IMR-90 (cell line): ENCODE results near the gene CHD2. TPM values are rescaled to one million over a fixed set of nuclear protein-coding genes. Genes with fewer than 3 reads are reported as not detected.

Source experiments
- ATAC-seq: fragments of 200-7000 bp; cut with Tn5 transposase; 2 replicates; pipeline ENCODE4 v1.9.1; 2020; ENCODE audit warnings: low read depth, mild to moderate bottlenecking, moderate library complexity
- BruUV-seq: library from RNA; stranded (reverse); fragments of 400-500 nt; replicated peaks from 2 replicates; lab custom pipeline; 2021; lab: Mats Ljungman, UMichigan
- CTCF ChIA-PET: fragments of 300-600 bp; formaldehyde crosslinking; extraction: SDS; loops from one replicate; lab custom pipeline; 2021; ENCODE audit warnings: antibody characterized with exemption; lab: Yijun Ruan, JAX
- POLR2A ChIA-PET: fragments of 300-600 bp; sonication (Branson Sonifier 250); formaldehyde crosslinking; loops from one replicate; lab custom pipeline; 2022; ENCODE audit warnings: antibody characterized with exemption; ENCODE audit not compliant: unreplicated experiment; lab: Charles Lee
- DNase-seq: peaks from one replicate; pipeline ENCODE4 v3.0.0; 2013
- H2AFZ ChIP-seq: replicated peaks from 2 replicates; pipeline ENCODE3; 2013; ENCODE audit warnings: low read length, mild to moderate bottlenecking; ENCODE audit not compliant: poor library complexity
- H2AK5ac ChIP-seq: 2 replicates; pipeline ENCODE4 v1.6.1; 2013; ENCODE audit warnings: low read depth, low read length, inconsistent platforms
- H2AK9ac ChIP-seq: replicated peaks from 2 replicates; pipeline ENCODE3; 2013; ENCODE audit warnings: mild to moderate bottlenecking, low read depth, low read length, moderate library complexity; ENCODE audit not compliant: poor library complexity
- H2BK120ac ChIP-seq: 2 replicates; pipeline ENCODE4 v1.6.1; 2013; ENCODE audit warnings: low read depth, low read length, inconsistent platforms
- H2BK15ac ChIP-seq: 3 replicates; pipeline ENCODE4 v1.6.1; 2013; ENCODE audit warnings: low read depth, low read length, inconsistent platforms
- H2BK20ac ChIP-seq: 2 replicates; pipeline ENCODE4 v1.6.1; 2013; ENCODE audit warnings: low read depth, mild to moderate bottlenecking, inconsistent platforms, low read length, moderate library complexity
- H2BK5ac ChIP-seq: 2 replicates; pipeline ENCODE4 v1.6.1; 2013; ENCODE audit warnings: mild to moderate bottlenecking, low read depth, low read length, inconsistent platforms; ENCODE audit not compliant: poor library complexity, severe bottlenecking
- H3K14ac ChIP-seq: replicated peaks from 2 replicates; pipeline ENCODE4 v1.6.1; 2013; ENCODE audit warnings: low read depth, low read length, inconsistent platforms
- H3K18ac ChIP-seq: 2 replicates; pipeline ENCODE4 v1.6.1; 2013; ENCODE audit warnings: low read depth, low read length, control low read depth
- H3K23ac ChIP-seq: 2 replicates; pipeline ENCODE4 v1.6.1; 2013; ENCODE audit warnings: low read depth, low read length, inconsistent platforms
- H3K27ac ChIP-seq: 2 replicates; pipeline ENCODE4 v1.5.1; 2013; ENCODE audit warnings: mild to moderate bottlenecking, control low read depth, low read length; ENCODE audit not compliant: insufficient read depth
- H3K27me3 ChIP-seq: 2 replicates; pipeline ENCODE4 v1.6.1; 2013; ENCODE audit warnings: low read length; ENCODE audit not compliant: control insufficient read depth, insufficient read depth
- H3K36me3 ChIP-seq: 2 replicates; pipeline ENCODE4 v1.6.1; 2013; ENCODE audit warnings: low read length, mixed read lengths; ENCODE audit not compliant: control insufficient read depth, insufficient read depth
- H3K4ac ChIP-seq: 2 replicates; pipeline ENCODE4 v1.6.1; 2013; ENCODE audit warnings: low read depth, low read length, inconsistent platforms
- H3K4me1 ChIP-seq: 2 replicates; pipeline ENCODE4 v1.6.1; 2013; ENCODE audit warnings: low read length, mixed read lengths; ENCODE audit not compliant: control insufficient read depth, insufficient read depth
- H3K4me2 ChIP-seq: 2 replicates; pipeline ENCODE4 v1.6.1; 2013; ENCODE audit warnings: low read depth, mild to moderate bottlenecking, control low read depth, low read length, moderate library complexity
- H3K4me3 ChIP-seq: 2 replicates; pipeline ENCODE4 v1.5.1; 2013; ENCODE audit warnings: low read depth, mild to moderate bottlenecking, control low read depth, low read length, moderate library complexity; ENCODE audit not compliant: insufficient read depth
- H3K56ac ChIP-seq: 2 replicates; pipeline ENCODE4 v1.6.1; 2013; ENCODE audit warnings: low read length, inconsistent platforms; ENCODE audit not compliant: insufficient read depth; ENCODE audit errors: extremely low read depth
- H3K79me1 ChIP-seq, 2 experiments: 2 replicates each; pipeline ENCODE4 v1.6.1; 2013; ENCODE audit warnings: low read length in 2 of 2, inconsistent platforms in 1 of 2, low read depth in 1 of 2
- H3K9ac ChIP-seq: 2 replicates; pipeline ENCODE4 v1.6.1; 2013; ENCODE audit warnings: low read depth, low read length, control low read depth
- H3K9me1 ChIP-seq: 2 replicates; pipeline ENCODE4 v1.6.1; 2013; ENCODE audit warnings: low read length, inconsistent platforms; ENCODE audit not compliant: insufficient read depth
- H3K9me3 ChIP-seq: 2 replicates; pipeline ENCODE4 v1.6.1; 2013; ENCODE audit warnings: low read length; ENCODE audit not compliant: control insufficient read depth, insufficient read depth
- H4K20me1 ChIP-seq: 2 replicates; pipeline ENCODE4 v1.6.1; 2013; ENCODE audit warnings: low read length, inconsistent platforms; ENCODE audit not compliant: insufficient read depth
- H4K5ac ChIP-seq: 2 replicates; pipeline ENCODE4 v1.6.1; 2013; ENCODE audit warnings: mild to moderate bottlenecking, low read depth, low read length, control low read depth
- H4K8ac ChIP-seq, 2 experiments: 2 replicates each; pipeline ENCODE4 v1.6.1; 2013; ENCODE audit warnings: low read depth in 2 of 2, low read length in 2 of 2, control low read depth in 1 of 2, inconsistent platforms in 1 of 2
- H4K91ac ChIP-seq: 2 replicates; pipeline ENCODE4 v1.6.1; 2013; ENCODE audit warnings: low read depth, low read length, inconsistent platforms; ENCODE audit not compliant: insufficient read depth
- BHLHE40 ChIP-seq: fragments of 150-350 bp; IDR thresholded peaks from 2 replicates; pipeline ENCODE4 v1.6.1; 2016; ENCODE audit warnings: mild to moderate bottlenecking, low read depth, low read length
- CEBPB ChIP-seq: IDR thresholded peaks from 2 replicates; pipeline ENCODE4 v1.6.1; 2012; ENCODE audit warnings: low read depth, low read length, improper control_type of control experiment
- CHD1 ChIP-seq: IDR thresholded peaks from 2 replicates; pipeline ENCODE4 v1.6.1; 2012; ENCODE audit warnings: low read depth, low read length, improper control_type of control experiment
- CTCF ChIP-seq: conservative IDR thresholded peaks from 2 replicates; pipeline ENCODE4 v1.5.1; 2012; ENCODE audit warnings: mild to moderate bottlenecking, low read depth, low read length, improper control_type of control experiment
- ELK1 ChIP-seq: fragments of 150-350 bp; IDR thresholded peaks from 2 replicates; pipeline ENCODE4 v1.6.1; 2016; ENCODE audit warnings: low read depth, mild to moderate bottlenecking, low read length, moderate library complexity, borderline replicate concordance
- FOS ChIP-seq: fragments of 150-350 bp; IDR thresholded peaks from 2 replicates; pipeline ENCODE4 v1.6.1; 2016; ENCODE audit warnings: low read depth, low read length
- MAFK ChIP-seq: IDR thresholded peaks from 2 replicates; pipeline ENCODE4 v1.6.1; 2012; ENCODE audit warnings: low read depth, low read length, improper control_type of control experiment
- MAZ ChIP-seq: IDR thresholded peaks from 2 replicates; pipeline ENCODE4 v1.6.1; 2012; ENCODE audit warnings: low read depth, mild to moderate bottlenecking, low read length, improper control_type of control experiment, moderate library complexity, borderline replicate concordance
- MXI1 ChIP-seq: IDR thresholded peaks from 2 replicates; pipeline ENCODE4 v1.6.1; 2012; ENCODE audit warnings: low read depth, mild to moderate bottlenecking, low read length, moderate library complexity, borderline replicate concordance
- NFE2L2 ChIP-seq: fragments of 150-350 bp; IDR thresholded peaks from 2 replicates; pipeline ENCODE4 v1.6.1; 2016; ENCODE audit warnings: low read depth, mild to moderate bottlenecking, low read length
- POLR2A ChIP-seq: IDR thresholded peaks from 2 replicates; pipeline ENCODE4 v1.6.1; 2012; ENCODE audit warnings: mild to moderate bottlenecking, low read depth, low read length
- RAD21 ChIP-seq: IDR thresholded peaks from 2 replicates; pipeline ENCODE4 v1.6.1; 2012; ENCODE audit warnings: low read length, improper control_type of control experiment
- RCOR1 ChIP-seq: IDR thresholded peaks from 2 replicates; pipeline ENCODE4 v1.6.1; 2012; ENCODE audit warnings: mild to moderate bottlenecking, low read length, improper control_type of control experiment; ENCODE audit not compliant: insufficient replicate concordance
- RFX5 ChIP-seq: IDR thresholded peaks from 2 replicates; pipeline ENCODE4 v1.8.0; 2012; ENCODE audit warnings: low read depth, mild to moderate bottlenecking, low read length, moderate library complexity
- SMC3 ChIP-seq: fragments of 150-350 bp; IDR thresholded peaks from 2 replicates; pipeline ENCODE4 v1.6.1; 2016; ENCODE audit warnings: low read depth, mild to moderate bottlenecking, antibody characterized with exemption, low read length, moderate library complexity
- USF2 ChIP-seq: fragments of 150-350 bp; IDR thresholded peaks from 2 replicates; pipeline ENCODE4 v1.6.1; 2017; ENCODE audit warnings: mild to moderate bottlenecking, antibody characterized with exemption, low read length, low read depth
- WGBS, 2 experiments: methylation state at CpG; one replicate each; pipeline versions ENCODE4 v1.1.5 to v1.1.7; 2013; ENCODE audit warnings: missing lambda C conversion rate in 2 of 2; ENCODE audit not compliant: insufficient read length in 1 of 2; ENCODE audit errors: extremely low coverage in 2 of 2; 5-methylcytosine and 5-hydroxymethylcytosine counted together
- dilution Hi-C: fragments of 300-500 bp; cut with HindIII; formaldehyde crosslinking; loops from one replicate; pipeline ENCODE4 v1.14.3; 2018; ENCODE audit warnings: low sequenced_read_pairs; ENCODE audit not compliant: unreplicated experiment
- in situ Hi-C: fragments of 300-500 bp; cut with MboI; formaldehyde crosslinking; loops from 3 replicates; pipeline ENCODE4 v1.14.3; 2019; ENCODE audit warnings: low sequenced_read_pairs, inconsistent platforms, mixed read lengths
- intact Hi-C: fragments of 100-400 bp; cut with micrococcal nuclease; formaldehyde crosslinking; loops from 2 replicates; pipeline ENCODE4 v1.10.0; 2022
- polyA plus RNA-seq, 3 experiments: library from polyadenylated mRNA; depleted of rRNA; stranded (reverse); fragments of >200 nt; gene quantifications; 2 replicates each; pipeline ENCODE4 v1.2.3, GENCODE V29; 2012; ENCODE audit warnings: low replicate concordance in 1 of 3
- total RNA-seq: library from RNA; depleted of rRNA; stranded (reverse); fragments of >200 nt; gene quantifications from 2 replicates; pipeline ENCODE4 v1.2.3, GENCODE V29; 2012

The CHD2 gene
- total and polyA plus RNA-seq, 2 of the 4 experiments (the other 2 are of a cell fraction), result 44.9 to 64.7 TPM

GRCh38 chr15:93070551-93071296 is 170.6 kb downstream of the CHD2 start:
- ATAC-seq (no peak), DNase-seq (no peak)
- H3K56ac ChIP-seq, result no peak overlapping the region
- no peak overlapping the region for H3K14ac ChIP-seq
- no TSS peak for BruUV-seq
- H3K9me3 ChIP-seq, result no peaks in the 10 kb centered on the region
- no peaks in the 10 kb centered on the region for H3K36me3 ChIP-seq
- no peaks in the 10 kb centered on the region for H3K79me1 ChIP-seq
- H3K27me3 ChIP-seq, result peaks cover 46% of the 10 kb centered on the region
- H4K91ac ChIP-seq, result no peak overlapping the region
- H3K4me2 ChIP-seq, result no peak overlapping the region
- no peak overlapping the region for H3K4me3 ChIP-seq
- H4K20me1 ChIP-seq, result no peaks in the 10 kb centered on the region
- CTCF ChIA-PET, result no interaction called here
- H3K9me1 ChIP-seq, result no peaks in the 10 kb centered on the region
- no peak overlapping the region for H3K4ac ChIP-seq
- in situ Hi-C loops (no loop called here), intact Hi-C loops (no loop called here), dilution Hi-C loops (no loop called here)
- no peak overlapping the region for H2BK15ac ChIP-seq
- POLR2A ChIA-PET, result no interaction called here
- H3K4me1 ChIP-seq, result no peaks in the 10 kb centered on the region; the same call in 1 of the 2 replicates
- no peak overlapping the region for H4K8ac ChIP-seq
- H2BK20ac ChIP-seq, result no peak overlapping the region
- no peak overlapping the region for H2AK9ac ChIP-seq
- TF ChIP-seq RAD21 (no peak), USF2 (no peak), RCOR1 (no peak), MXI1 (no peak), CEBPB (no peak), BHLHE40 (no peak), ELK1 (no peak), RFX5 (no peak), NFE2L2 (no peak), CTCF (no peak), SMC3 (no peak), MAFK (no peak), MAZ (no peak), POLR2A (no peak), CHD1 (no peak), FOS (no peak)
- no peak overlapping the region for H3K9ac ChIP-seq
- no peak overlapping the region for H3K27ac ChIP-seq
- no peak overlapping the region for H3K18ac ChIP-seq
- H3K23ac ChIP-seq, result no peak overlapping the region
- H2AFZ ChIP-seq, result no peak overlapping the region
- no peak overlapping the region for H4K5ac ChIP-seq
- H2BK120ac ChIP-seq, result no peak overlapping the region
- no peak overlapping the region for H2BK5ac ChIP-seq
- WGBS, 2 experiments, result no CpG with 5 or more reads among the region's 10 CpGs
- no peak overlapping the region for H2AK5ac ChIP-seq
